HL-60 (cell line): ENCODE measurements around the gene GUCA1C.

Experiments used
- DNase-seq, 2 experiments: peaks; one replicate each; pipeline ENCODE4 v3.0.0-alpha.2; 2010 to 2020; ENCODE audit warnings: low read depth in 1 of 2, low spot score in 1 of 2
- H3K27ac ChIP-seq: fragments of 250-450 bp; sonication (Bioruptor Pico); replicated peaks from 2 replicates; pipeline ENCODE4 v1.5.1; 2020; ENCODE audit warnings: mild to moderate bottlenecking, moderate library complexity
- H3K27me3 ChIP-seq: fragments of 250-450 bp; sonication (Bioruptor Pico); 2 replicates; pipeline ENCODE4 v1.5.1; 2021; ENCODE audit warnings: mild to moderate bottlenecking, moderate library complexity; ENCODE audit not compliant: insufficient read depth, poor library complexity, severe bottlenecking
- H3K4me3 ChIP-seq: replicated peaks from 2 replicates; pipeline ENCODE4 v1.5.1; 2011; ENCODE audit warnings: mild to moderate bottlenecking, control low read depth, low read length; ENCODE audit not compliant: insufficient read depth
- GABPA ChIP-seq: IDR thresholded peaks from 2 replicates; pipeline ENCODE4 v1.6.1; 2012; ENCODE audit warnings: low read depth
- POLR2AphosphoS5 ChIP-seq: IDR thresholded peaks from 2 replicates; pipeline ENCODE4 v1.6.1; 2012; ENCODE audit warnings: low read depth
- SPI1 ChIP-seq: IDR thresholded peaks from 2 replicates; pipeline ENCODE4 v1.6.1; 2012; ENCODE audit warnings: low read depth, mild to moderate bottlenecking, borderline replicate concordance
- TF ChIP-seq, protein P1 (sequence below): IDR thresholded peaks from one replicate; pipeline ENCODE4 v1.5.1; 2011; ENCODE audit warnings: low read length, control low read depth, inconsistent platforms; ENCODE audit not compliant: insufficient read depth
- TF ChIP-seq, protein P2 (sequence below): IDR thresholded peaks from 2 replicates; pipeline ENCODE4 v1.6.1; 2012; ENCODE audit warnings: low read depth; ENCODE audit not compliant: insufficient replicate concordance

GUCA1C gene

GRCh38 chr3:108936924-108937689 lies 16.6 kb downstream of the GUCA1C start:
- Histone ChIP-seq H3K27ac (no peak overlapping the region), H3K27me3 (no peaks in the 10 kb centered on the region), H3K4me3 (no peak overlapping the region)
- TF ChIP-seq GABPA, result no peak
- TF ChIP-seq SPI1, result no peak
- no peak for TF ChIP-seq POLR2AphosphoS5
- TF ChIP-seq, protein P1, sequence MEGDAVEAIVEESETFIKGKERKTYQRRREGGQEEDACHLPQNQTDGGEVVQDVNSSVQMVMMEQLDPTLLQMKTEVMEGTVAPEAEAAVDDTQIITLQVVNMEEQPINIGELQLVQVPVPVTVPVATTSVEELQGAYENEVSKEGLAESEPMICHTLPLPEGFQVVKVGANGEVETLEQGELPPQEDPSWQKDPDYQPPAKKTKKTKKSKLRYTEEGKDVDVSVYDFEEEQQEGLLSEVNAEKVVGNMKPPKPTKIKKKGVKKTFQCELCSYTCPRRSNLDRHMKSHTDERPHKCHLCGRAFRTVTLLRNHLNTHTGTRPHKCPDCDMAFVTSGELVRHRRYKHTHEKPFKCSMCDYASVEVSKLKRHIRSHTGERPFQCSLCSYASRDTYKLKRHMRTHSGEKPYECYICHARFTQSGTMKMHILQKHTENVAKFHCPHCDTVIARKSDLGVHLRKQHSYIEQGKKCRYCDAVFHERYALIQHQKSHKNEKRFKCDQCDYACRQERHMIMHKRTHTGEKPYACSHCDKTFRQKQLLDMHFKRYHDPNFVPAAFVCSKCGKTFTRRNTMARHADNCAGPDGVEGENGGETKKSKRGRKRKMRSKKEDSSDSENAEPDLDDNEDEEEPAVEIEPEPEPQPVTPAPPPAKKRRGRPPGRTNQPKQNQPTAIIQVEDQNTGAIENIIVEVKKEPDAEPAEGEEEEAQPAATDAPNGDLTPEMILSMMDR, result no peak
- DNase-seq, result no peak

DNA sequence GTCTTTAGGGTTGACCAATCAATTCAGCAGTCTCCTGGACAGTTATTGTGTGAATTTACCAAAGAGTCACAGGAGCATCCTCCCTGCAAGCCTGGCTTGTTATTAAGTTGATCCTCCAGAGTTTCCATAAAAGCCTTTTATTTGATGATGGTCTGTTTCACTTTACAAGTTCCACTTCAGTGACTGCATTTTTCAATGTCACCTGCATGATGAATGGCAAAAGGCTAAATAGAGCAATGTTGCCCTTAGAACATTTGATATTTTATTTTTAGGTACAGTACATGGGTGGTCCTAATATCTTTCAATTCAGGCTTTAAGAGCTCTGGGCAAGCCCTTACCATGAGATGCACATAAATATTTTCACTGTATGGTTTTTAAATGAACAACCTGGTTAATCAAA lies 22.6 kb downstream of the GUCA1C start:
- no peaks in the 10 kb centered on the region for H3K27me3 ChIP-seq
- TF ChIP-seq POLR2AphosphoS5 (no peak), GABPA (no peak), SPI1 (no peak)
- TF ChIP-seq, protein P1, result no peak
- TF ChIP-seq, protein P2, sequence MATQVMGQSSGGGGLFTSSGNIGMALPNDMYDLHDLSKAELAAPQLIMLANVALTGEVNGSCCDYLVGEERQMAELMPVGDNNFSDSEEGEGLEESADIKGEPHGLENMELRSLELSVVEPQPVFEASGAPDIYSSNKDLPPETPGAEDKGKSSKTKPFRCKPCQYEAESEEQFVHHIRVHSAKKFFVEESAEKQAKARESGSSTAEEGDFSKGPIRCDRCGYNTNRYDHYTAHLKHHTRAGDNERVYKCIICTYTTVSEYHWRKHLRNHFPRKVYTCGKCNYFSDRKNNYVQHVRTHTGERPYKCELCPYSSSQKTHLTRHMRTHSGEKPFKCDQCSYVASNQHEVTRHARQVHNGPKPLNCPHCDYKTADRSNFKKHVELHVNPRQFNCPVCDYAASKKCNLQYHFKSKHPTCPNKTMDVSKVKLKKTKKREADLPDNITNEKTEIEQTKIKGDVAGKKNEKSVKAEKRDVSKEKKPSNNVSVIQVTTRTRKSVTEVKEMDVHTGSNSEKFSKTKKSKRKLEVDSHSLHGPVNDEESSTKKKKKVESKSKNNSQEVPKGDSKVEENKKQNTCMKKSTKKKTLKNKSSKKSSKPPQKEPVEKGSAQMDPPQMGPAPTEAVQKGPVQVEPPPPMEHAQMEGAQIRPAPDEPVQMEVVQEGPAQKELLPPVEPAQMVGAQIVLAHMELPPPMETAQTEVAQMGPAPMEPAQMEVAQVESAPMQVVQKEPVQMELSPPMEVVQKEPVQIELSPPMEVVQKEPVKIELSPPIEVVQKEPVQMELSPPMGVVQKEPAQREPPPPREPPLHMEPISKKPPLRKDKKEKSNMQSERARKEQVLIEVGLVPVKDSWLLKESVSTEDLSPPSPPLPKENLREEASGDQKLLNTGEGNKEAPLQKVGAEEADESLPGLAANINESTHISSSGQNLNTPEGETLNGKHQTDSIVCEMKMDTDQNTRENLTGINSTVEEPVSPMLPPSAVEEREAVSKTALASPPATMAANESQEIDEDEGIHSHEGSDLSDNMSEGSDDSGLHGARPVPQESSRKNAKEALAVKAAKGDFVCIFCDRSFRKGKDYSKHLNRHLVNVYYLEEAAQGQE, result no peak
- no peak for DNase-seq

GRCh38 chr3:108918866-108919265 lies 34.8 kb downstream of the GUCA1C start:
- H3K27ac ChIP-seq, result no peak overlapping the region
- H3K27me3 ChIP-seq, result peaks cover 3% of the 10 kb centered on the region
- DNase-seq, result no peak
- no peak overlapping the region for H3K4me3 ChIP-seq
- TF ChIP-seq, protein P2, result no peak
- TF ChIP-seq POLR2AphosphoS5 (no peak), GABPA (no peak), SPI1 (no peak)
- TF ChIP-seq, protein P1, result no peak

More for the DNA sequence above, 22.6 kb downstream of the GUCA1C start:
- H3K4me3 ChIP-seq, result no peak overlapping the region
- H3K27ac ChIP-seq, result no peak overlapping the region
